ENCODE results near the gene COMMD1.
A peak's percentile ranks its signal among the peaks of the same experiment; 100 is the strongest.

The COMMD1 gene

DNA sequence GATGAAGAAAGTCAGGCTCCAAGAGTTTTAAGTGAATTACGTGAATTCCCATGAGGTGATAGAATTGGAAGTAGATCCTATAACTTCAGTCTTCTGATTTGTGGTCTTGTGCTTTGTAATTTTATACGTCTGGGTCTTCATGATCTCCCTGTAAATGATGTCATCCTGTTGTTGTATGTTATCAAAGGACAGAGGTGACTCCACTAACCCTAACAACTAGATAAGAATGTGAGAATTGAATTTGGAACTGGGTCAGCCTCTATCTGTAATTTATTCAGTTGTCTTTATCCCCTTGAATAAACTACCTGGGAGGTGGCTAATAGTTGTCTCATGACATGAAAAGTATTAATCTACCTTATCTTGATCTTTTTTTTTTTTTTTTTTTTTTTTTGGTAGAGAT is 204.1 kb downstream of the COMMD1 start:
- DNase-seq (ENCODE audit: low read depth) = no peak
- H3K4me3 ChIP-seq (ENCODE audit: control insufficient read depth, low read depth, low read length) = no peak overlapping the region
- TF ChIP-seq, protein P1, sequence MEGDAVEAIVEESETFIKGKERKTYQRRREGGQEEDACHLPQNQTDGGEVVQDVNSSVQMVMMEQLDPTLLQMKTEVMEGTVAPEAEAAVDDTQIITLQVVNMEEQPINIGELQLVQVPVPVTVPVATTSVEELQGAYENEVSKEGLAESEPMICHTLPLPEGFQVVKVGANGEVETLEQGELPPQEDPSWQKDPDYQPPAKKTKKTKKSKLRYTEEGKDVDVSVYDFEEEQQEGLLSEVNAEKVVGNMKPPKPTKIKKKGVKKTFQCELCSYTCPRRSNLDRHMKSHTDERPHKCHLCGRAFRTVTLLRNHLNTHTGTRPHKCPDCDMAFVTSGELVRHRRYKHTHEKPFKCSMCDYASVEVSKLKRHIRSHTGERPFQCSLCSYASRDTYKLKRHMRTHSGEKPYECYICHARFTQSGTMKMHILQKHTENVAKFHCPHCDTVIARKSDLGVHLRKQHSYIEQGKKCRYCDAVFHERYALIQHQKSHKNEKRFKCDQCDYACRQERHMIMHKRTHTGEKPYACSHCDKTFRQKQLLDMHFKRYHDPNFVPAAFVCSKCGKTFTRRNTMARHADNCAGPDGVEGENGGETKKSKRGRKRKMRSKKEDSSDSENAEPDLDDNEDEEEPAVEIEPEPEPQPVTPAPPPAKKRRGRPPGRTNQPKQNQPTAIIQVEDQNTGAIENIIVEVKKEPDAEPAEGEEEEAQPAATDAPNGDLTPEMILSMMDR (conservative IDR thresholded peaks at IDR 0.05; ENCODE audit: control insufficient read depth, insufficient read depth, low read depth, low read length) = no peak

DNA sequence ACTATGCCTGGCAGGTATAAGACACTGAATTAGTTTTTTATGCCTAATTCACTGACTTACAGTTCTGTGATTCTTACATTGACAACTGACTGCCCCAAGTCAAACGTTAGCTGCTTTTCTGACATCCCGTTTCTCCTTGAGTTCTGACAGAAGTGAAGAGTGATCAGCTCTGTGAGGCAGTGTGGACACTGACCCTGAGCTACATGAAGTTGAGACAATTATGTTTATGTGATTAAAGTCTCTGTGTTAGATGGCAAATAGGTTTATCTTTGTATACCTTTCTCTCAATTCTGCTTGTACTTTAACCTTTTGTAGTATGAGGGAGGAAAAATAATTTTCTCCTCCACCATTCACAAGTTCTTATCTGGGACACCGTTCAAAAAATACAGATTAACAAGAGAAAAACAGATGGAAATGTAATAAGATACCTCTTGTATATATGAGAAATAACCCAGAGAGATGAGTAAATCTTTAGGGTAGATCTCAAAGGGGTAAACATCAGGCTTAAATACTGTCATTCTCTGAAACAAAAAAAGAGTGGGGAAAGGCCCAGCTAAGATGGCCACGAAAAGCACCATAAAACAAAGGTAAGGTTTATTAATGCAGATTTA is 205.0 kb downstream of the COMMD1 start:
- no peak for DNase-seq (ENCODE audit: low read depth)
- TF ChIP-seq, protein P1 (conservative IDR thresholded peaks at IDR 0.05; ENCODE audit: control insufficient read depth, insufficient read depth, low read depth, low read length) = no peak
- no peak overlapping the region for H3K4me3 ChIP-seq (ENCODE audit: control insufficient read depth, low read depth, low read length)

GRCh38 chr2:62112179-62112578 is 206.7 kb downstream of the COMMD1 start:
- no peak overlapping the region for H3K4me3 ChIP-seq (ENCODE audit: control insufficient read depth, low read depth, low read length)
- peak; percentile 56 for DNase-seq (ENCODE audit: low read depth)
- TF ChIP-seq, protein P1 (conservative IDR thresholded peaks at IDR 0.05; ENCODE audit: control insufficient read depth, insufficient read depth, low read depth, low read length) = no peak

DNA sequence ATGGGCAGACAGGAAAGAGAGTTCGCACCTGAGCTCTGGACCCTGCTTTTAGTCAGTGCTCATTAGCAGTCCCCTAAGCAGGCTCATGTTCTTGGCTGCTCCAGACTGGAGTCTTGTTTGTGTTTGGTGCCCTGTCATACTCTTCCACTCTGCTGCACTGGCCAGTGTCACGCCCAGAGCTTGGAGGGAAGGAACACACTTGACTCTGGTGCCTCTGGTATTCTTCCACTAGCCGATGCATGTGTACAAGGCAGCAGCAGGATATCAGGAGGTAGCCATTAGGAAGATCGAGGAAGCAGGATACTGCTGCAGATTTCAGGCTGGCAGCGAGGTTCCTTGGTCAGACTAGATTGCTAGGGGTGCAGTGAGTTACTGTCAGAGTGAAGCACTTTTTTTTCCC is 209.1 kb downstream of the COMMD1 start:
- TF ChIP-seq, protein P1 (conservative IDR thresholded peaks at IDR 0.05; ENCODE audit: control insufficient read depth, insufficient read depth, low read depth, low read length) = no peak
- no peak for DNase-seq (ENCODE audit: low read depth)
- no peak overlapping the region for H3K4me3 ChIP-seq (ENCODE audit: control insufficient read depth, low read depth, low read length)

DNA sequence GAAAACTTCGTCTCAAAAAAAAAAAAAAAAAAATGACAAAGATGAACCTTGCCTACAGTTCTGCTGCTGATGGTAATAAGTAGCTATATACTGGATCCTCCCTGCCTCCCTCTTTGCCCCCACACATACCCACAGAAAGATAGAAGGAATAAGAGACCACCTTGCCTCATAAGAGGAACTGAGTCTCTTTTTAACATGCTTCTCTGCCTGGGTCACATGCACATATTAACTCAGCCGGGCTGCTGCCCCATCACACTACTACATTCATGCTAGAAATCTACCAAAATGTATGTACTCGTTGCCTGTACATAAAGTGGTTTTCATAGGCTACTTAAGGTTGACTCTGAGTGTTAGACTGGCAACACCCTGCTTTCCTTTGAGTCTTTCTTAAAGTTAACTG is 211.5 kb downstream of the COMMD1 start:
- no peak for DNase-seq (ENCODE audit: low read depth)
- no peak overlapping the region for H3K4me3 ChIP-seq (ENCODE audit: control insufficient read depth, low read depth, low read length)
- TF ChIP-seq, protein P1 (conservative IDR thresholded peaks at IDR 0.05; ENCODE audit: control insufficient read depth, insufficient read depth, low read depth, low read length) = no peak

- no peak overlapping the region for H3K4me3 ChIP-seq (ENCODE audit: control insufficient read depth, low read depth, low read length)
- TF ChIP-seq, protein P1 (conservative IDR thresholded peaks at IDR 0.05; ENCODE audit: control insufficient read depth, insufficient read depth, low read depth, low read length) = no peak
- no peak for DNase-seq (ENCODE audit: low read depth)
Measured at GRCh38 chr2:62118160-62118559, 212.7 kb downstream of the COMMD1 start.
